GM21576 (cell line): ENCODE data around the gene SNTA1.
"Not testable (repeated sequence)": the region's sequence is repeated elsewhere in the genome, so short reads cannot be mapped to it uniquely, and the experiment has no call there.

ENCODE experiments used
- ATAC-seq: cut with Tn5 transposase; IDR thresholded peaks from one replicate; pipeline ENCODE4 v1.9.1; 2021; ENCODE audit warnings: mild to moderate bottlenecking, moderate library complexity; ENCODE audit not compliant: unreplicated experiment

Gene SNTA1

DNA sequence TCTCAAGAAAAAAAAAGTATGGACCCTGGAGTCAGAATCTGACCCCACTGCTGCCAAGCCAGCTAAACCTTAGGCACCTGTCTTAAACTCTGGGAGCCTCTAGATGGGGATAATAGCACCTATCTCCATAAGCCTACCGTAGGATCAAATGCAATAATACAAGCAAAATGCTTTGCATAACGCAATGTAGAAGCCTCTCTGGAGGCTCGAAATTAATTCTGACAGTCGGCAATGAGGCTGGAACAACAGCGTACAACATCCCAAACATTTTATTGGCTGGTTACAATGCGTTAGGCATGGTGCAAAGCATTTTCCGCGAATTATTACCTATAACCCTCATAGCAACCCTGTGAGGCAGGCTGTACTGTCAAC lies 42.8 kb downstream of the SNTA1 start:
- no peak for ATAC-seq

DNA sequence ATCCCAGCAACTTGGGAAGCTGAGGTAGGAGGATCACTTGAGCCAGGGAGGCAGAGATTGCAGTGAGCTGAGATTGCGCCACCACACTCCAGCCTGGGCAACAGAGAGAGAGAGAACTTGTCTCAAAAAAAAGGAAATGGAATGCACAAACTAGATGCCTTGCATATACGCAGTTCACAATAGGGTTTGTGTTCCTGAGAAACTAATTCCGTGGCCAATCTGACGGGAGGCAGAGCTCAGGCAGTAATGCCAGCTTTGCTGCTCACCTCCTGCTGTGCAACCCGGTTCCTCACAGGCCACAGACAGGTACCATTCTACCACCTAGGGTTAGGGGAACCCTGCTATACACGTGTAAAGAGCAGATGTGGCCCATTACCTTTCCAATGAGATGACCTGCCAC lies 43.6 kb downstream of the SNTA1 start:
- no peak for ATAC-seq

DNA sequence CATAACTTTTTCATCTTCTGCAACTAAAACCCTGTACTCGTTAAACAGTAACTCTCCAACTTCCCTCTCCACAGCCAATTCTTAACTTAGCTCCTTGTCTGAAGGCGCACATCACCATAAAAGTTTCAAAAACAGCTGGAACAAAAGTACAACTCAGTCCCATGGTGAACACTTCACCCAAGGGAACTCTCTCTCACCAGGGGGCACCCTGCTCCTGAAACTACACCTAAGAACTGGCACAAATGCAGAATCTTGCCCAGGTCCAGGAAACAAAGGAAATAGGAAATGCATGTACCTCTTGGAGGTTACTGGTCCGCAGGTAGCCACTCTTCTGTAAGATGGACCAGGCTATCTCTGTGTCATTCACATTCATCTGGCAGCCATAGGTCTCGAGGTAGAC lies 48.8 kb downstream of the SNTA1 start:
- no peak for ATAC-seq

DNA sequence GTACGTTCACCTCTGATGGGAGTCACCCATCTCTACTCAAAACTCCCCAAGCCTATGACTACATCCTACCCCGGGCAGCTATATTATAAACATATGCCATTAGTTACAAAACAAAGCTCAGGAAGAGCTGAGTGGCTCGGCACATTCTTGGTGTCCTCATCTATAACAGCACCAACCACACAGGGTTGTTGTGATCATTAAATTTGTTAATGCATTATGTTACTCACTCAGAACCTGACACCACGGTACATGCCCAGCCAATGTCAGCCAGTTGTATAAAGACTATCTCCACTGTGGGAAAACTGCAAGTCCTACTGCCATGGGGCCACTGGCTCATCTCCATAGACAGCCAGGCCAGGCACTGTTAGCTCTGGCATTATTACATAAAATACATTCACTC lies 50.0 kb downstream of the SNTA1 start:
- ATAC-seq: no peak

DNA sequence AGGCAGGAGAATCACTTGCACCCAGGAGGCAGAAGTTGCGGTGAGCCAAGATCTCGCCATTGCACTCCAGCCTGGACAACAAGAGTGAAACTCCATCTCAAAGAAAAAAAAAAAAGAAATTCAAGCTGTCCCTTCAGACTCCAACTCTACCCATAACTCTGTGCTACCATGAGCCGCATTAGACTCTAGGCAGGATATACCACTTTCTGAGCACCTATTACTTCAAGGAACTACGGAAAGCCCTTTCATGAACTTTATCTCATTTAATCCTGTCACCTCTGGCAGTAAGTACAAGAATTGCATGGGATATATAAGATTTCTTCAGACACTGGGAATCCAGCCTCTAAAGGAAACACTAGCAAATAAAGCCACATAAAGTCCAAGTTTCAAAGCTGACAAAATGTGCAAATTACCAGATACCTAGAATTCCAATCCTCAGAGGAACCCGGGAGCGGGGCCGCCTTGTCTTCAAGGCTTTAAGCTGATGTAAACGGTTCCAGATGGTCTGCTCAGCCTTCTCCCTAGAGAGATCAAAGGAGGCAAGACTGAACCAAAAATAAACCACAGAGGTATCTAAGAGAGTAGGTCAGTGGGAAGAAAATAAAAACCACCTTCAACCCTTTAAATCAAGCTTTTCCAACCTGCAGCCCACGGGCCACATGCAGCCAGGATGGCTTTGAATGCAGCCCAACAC lies 51.7 kb downstream of the SNTA1 start:
- ATAC-seq: no peak

DNA sequence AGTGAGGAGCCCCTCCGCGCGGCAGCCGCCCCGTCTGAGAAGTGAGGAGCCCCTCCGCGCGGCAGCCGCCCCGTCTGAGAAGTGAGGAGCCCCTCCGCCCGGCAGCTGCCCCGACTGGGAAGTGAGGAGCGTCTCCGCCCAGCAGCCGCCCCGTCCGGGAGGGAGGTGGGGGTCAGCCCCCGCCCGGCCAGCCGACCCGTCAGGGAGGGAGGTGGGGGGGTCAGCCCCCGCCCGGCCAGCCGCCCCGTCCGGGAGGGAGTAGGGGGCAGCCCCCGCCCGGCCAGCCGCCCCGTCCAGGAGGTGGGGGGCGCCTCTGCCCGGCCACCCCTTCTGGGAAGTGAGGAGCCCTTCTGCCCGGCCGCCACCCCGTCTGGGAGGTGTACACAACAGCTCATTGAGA lies 54.2 kb downstream of the SNTA1 start:
- not testable (repeated sequence) for ATAC-seq

DNA sequence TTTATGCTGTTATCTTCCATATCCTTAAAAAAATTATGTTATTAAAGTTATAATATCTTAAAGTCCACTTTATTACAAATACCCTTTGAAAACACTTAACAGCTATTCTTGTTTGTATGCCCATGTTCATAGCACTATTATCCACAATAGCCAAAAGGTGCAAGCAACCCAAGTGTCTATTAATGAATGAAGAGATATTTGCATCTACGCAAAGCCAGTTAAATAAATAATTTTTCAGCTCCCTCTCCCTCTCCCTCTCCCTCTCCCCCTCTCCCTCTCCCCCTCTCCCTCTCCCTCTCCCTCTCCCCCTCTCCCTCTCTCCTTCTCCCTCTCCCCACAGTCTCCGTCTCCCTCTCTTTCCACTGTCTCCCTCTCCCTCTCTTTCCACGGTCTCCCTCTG lies 55.3 kb downstream of the SNTA1 start:
- ATAC-seq: no peak

DNA sequence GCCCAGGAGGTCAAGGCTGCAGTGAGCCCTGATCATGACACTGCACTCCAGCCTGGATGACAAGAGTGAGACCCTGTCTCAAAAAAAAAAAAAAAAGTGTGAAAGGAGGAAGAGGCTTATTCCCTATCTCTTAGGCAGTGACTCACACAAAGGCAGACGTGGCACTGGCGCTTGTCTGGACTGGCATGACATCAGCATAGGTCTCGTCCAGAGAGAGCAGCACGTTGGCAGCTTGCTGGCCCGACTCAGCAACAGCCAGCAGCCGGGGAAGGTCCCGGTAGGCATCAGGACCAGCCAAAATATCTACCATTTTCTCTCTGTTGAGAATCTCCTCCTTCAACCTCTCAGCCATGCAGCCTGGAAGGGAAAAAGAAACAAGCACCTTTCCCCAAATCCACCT lies 56.4 kb downstream of the SNTA1 start:
- ATAC-seq: no peak

DNA sequence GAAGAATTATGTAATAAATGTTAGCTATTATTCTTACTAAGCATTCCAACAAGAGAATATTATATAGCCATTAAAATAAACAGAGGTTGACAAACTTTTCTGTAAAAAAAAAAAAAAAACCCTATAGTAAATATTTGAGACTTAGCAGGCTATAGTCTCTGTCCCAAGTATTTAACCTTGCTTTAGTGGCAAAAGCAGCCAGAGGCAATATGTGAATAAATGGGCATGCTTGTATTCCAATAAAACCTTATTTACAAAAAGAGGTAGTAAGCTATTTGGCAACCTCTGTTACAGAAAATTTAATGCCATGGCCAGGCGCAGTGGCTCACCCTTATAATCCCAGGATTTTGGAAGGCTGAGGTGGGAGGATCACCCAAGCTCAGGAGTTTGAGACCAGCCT lies 56.9 kb downstream of the SNTA1 start:
- ATAC-seq: no peak

DNA sequence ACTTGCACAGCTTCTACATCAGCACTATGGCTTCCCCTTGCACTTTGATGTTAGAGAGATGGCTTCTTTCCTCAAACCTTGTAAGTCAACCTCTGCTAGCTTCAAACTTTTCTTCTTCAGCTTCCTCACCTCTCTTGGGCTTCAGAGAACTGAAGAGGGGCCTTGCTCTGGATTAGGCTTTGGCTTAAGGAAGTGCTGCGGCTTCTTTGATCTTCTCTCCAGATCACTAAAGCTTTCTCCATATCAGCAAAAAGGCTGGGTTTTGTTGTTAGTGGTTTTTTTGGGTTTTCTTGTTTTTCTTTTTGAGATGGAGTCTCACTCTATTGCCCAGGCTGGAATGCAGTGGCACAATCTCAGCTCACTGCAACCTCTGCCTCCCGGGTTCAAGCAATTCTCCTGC lies 66.2 kb downstream of the SNTA1 start:
- ATAC-seq: no peak

DNA sequence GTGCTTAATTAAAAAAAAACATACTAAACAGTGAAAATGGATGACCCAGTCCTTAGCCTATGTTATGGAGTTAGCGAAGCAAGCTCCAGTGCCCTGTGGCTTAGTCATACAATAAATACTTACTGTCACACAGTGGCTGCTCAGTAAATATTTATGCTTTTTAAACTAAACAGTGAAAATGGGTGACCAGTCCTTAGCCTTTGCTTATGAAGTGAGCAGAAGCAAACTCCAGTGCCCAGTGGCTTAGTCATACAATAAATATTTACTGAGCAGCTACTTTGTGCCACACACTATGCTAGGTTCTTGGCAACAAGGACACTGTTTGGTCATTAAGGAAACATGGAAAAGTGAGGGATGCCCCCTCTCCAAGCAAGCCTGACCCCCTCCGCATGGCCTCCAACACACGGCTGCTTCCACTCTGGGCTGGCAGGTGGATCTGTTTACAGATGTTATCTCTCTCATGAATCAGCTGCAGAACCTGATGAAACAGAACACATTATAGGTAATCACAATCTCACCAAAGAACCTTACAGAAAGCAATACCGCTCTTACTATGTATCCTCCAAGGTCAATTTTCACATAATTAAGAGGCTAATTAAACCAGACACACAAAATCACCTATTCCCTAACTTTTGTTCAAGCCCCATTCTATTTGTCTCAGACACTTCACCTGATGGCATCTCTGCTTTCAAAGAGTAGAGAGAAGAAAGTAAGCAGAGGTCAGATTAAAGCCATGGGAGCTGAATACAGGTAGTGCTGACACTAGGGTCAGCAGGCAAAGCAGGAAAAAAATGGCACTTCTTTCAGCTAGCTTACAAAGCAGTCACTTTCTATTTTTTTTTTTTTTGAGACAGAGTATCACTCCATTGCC lies 69.6 kb downstream of the SNTA1 start:
- ATAC-seq: no peak

DNA sequence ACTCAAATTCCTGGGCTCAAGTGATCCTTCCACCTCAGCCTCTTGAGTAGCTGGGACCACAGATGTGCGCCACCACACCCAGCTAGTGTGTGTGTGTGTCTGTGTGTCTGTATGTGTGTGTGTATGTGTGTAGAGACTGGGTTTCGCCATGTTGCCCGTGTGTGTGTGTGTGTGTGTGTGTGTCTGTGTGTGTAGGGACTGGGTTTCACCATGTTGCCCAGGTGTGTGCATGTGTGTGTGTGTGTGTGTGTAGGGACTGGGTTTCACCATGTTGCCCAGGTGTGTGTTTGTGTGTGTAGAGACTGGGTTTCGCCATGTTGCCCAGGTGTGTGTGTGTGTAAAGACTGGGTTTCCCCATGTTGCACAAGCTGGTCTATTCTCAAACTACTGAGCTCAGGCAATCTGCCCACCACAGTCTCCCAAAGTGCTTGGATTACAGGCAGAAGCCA lies 70.5 kb downstream of the SNTA1 start:
- ATAC-seq: no peak

DNA sequence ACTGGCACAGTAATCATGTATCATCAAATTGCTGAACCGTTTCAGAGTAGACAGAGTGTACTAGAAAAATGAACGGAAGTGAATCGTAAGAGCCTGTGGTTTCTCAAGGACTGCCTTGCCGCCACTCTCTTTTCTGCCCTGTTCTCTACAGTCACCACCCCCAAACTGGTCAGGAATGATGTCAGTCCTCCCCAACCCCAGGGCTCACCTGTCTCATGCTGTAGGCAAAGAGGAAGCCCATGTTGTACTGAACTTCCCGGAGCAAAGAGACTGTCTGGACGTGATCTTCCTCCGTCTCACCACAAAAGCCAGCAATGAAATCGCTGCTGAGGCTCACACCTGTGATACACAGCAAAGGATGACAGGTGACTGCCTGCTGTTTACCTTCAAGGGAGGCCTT lies 73.3 kb downstream of the SNTA1 start:
- no peak for ATAC-seq

DNA sequence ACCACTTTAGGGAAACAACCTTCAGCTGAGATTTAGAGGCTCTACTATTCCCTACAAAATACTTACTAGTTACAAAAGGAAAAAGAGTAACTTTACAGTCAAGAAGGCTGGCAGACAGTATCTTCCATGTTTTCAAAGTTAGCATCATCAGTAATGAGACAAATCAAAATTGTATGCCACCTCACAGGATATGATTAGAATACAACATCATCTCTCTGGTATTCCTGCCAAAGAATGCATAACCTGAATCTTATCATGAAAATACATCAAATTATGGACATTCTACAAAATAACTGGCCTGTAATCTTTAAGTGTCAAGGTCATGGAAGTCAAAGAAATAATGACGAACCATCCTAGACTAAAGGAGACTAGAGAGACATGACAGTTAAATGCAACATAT lies 80.7 kb downstream of the SNTA1 start:
- ATAC-seq: no peak

DNA sequence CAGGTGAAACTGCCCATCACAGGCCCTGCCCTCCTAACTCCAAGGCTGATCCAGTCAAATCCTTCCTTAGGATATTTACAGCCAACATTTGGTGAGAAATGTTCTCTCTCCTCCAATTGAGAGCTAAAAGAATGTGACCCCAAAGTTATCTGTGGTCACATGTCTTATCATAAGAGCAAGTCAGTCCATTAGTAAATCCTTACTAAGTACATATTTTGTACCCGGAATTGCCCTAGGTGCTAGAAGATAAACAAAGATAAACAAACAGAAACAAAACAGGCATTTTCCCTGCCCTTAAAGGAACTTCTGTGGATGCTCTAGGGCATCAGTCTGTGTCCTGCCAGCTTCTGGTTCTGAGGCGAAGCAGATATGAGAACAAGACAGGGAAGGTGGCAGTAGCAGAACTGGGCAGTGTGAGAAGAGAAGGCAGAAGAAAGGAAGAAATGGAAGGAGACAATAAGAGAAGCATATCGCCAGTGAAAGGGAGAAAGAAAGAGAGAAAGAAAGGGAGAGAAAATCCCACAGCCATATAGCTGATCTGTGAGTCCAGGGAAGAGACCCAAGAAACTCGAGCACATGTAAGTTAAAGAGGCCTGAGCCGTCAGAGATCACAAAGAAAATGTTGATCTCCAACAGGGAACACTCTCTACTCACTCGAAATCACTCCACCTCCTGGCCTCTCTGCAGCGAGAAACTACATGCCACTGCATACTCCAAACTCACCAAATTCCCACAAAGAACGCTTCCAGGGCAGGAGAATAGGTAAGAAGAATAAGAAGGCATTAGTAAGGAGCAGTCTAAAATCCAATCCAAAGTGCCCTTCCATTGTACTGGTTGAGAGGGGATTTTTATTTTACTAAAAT lies 83.9 kb downstream of the SNTA1 start:
- ATAC-seq: no peak
